Fibroblast of mammary gland (primary cell): ENCODE measurements around the gene CACNA1F.

Experiments
- DNase-seq: peaks from one replicate; pipeline ENCODE4 v3.0.0-alpha.2; 2010; ENCODE audit warnings: low read depth
- H3K4me3 ChIP-seq: 2 replicates; pipeline ENCODE4 v1.5.1; 2011; ENCODE audit warnings: low read depth, mild to moderate bottlenecking, low read length, moderate library complexity; ENCODE audit not compliant: control insufficient read depth
- CTCF ChIP-seq: conservative IDR thresholded peaks from 2 replicates; pipeline ENCODE4 v1.5.1; 2011; ENCODE audit warnings: low read depth, low read length, inconsistent platforms; ENCODE audit not compliant: control insufficient read depth, insufficient read depth

Gene CACNA1F

GRCh38 chrX:49258749-49259124 is 25.6 kb upstream of the CACNA1F start:
- no peak for DNase-seq
- H3K4me3 ChIP-seq = no peak overlapping the region
- no peak for TF ChIP-seq CTCF

- no peak for DNase-seq
- no peak overlapping the region for H3K4me3 ChIP-seq
- TF ChIP-seq CTCF = no peak
Measured at GRCh38 chrX:49257846-49258748, 25.0 kb upstream of the CACNA1F start.

GRCh38 chrX:49257074-49257790 is 24.1 kb upstream of the CACNA1F start:
- TF ChIP-seq CTCF = no peak
- DNase-seq = no peak
- no peak overlapping the region for H3K4me3 ChIP-seq

- TF ChIP-seq CTCF = no peak
- H3K4me3 ChIP-seq = no peak overlapping the region
- DNase-seq = no peak
Measured at GRCh38 chrX:49256268-49256995, 23.3 kb upstream of the CACNA1F start.

GRCh38 chrX:49254639-49255038 is 21.5 kb upstream of the CACNA1F start:
- DNase-seq = no peak
- no peak overlapping the region for H3K4me3 ChIP-seq
- TF ChIP-seq CTCF = no peak

- H3K4me3 ChIP-seq = no peak overlapping the region
- TF ChIP-seq CTCF = no peak
- no peak for DNase-seq
Measured at GRCh38 chrX:49251325-49251724, 18.2 kb upstream of the CACNA1F start.
